Glutamatergic neuron (in vitro differentiated cells): ENCODE measurements around the gene LYST. TPM values are rescaled to one million over a fixed set of nuclear protein-coding genes. Genes with fewer than 3 reads are reported as not detected.

Experiments used
- DNase-seq: peaks from one replicate; pipeline ENCODE4 v3.0.0; 2022
- H3K27ac Mint-ChIP-seq: one replicate; pipeline ENCODE4 v1.8.0; 2020; ENCODE audit warnings: mild to moderate bottlenecking, mixed read lengths, inconsistent platforms; ENCODE audit not compliant: unreplicated experiment
- H3K27me3 Mint-ChIP-seq: one replicate; pipeline ENCODE4 v1.8.0; 2020; ENCODE audit warnings: mild to moderate bottlenecking, moderate library complexity, mixed read lengths, inconsistent platforms; ENCODE audit not compliant: unreplicated experiment
- H3K36me3 Mint-ChIP-seq: one replicate; pipeline ENCODE4 v1.8.0; 2020; ENCODE audit warnings: mild to moderate bottlenecking, mixed read lengths, inconsistent platforms; ENCODE audit not compliant: unreplicated experiment
- H3K4me1 Mint-ChIP-seq: one replicate; pipeline ENCODE4 v1.8.0; 2020; ENCODE audit warnings: mild to moderate bottlenecking, low read depth, mixed read lengths, inconsistent platforms; ENCODE audit not compliant: unreplicated experiment
- H3K4me3 Mint-ChIP-seq: one replicate; pipeline ENCODE4 v1.8.0; 2020; ENCODE audit warnings: mild to moderate bottlenecking, mixed read lengths, inconsistent platforms; ENCODE audit not compliant: unreplicated experiment
- H3K9me3 Mint-ChIP-seq: one replicate; pipeline ENCODE4 v1.8.0; 2020; ENCODE audit warnings: mild to moderate bottlenecking, moderate library complexity, mixed read lengths, inconsistent platforms; ENCODE audit not compliant: unreplicated experiment
- total RNA-seq: library from RNA; stranded (reverse); fragmentation: NEBNext Ultra II Directional; extraction: Animal tissue kit (Norgen Biotek cat#: 25700); gene quantifications from one replicate; pipeline ENCODE4 v1.2.1, GENCODE V29; 2021; ENCODE audit not compliant: unreplicated experiment
- TF ChIP-seq, protein P1 (sequence below): fragments of 200-600 bp; sonication (generic); IDR thresholded peaks from one replicate; pipeline ENCODE4 v1.5.0; 2021; ENCODE audit not compliant: partially characterized antibody, unreplicated experiment

The LYST gene
- total RNA-seq, 1 donor from 2014 or later = 33.6 TPM

DNA sequence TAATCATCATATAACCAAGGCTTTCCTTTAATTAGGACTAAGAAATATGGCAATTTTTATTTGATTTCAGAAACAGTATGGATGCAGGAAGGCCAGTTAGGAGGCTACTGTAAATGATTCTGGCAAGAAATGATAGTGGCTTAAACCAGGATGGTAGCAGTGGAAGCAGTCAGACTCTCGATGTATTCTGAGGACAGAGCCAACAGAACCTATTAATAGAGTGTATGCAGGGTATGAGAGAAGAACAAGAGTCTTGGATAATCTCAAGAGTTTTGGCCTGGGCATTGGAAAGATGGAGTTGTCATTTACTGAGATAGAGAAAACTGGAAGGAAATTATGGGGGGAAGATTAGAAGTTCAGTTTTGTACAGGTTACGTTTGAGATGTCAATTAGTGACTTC is 143.8 kb downstream of the LYST start:
- Mint-ChIP-seq H3K9me3 (no peaks in the 10 kb centered on the region), H3K27me3 (no peaks in the 10 kb centered on the region), H3K27ac (no peak overlapping the region), H3K4me3 (no peak overlapping the region), H3K4me1 (no peaks in the 10 kb centered on the region), H3K36me3 (peaks cover 5% of the 10 kb centered on the region)
- no peak for DNase-seq
- TF ChIP-seq, protein P1, sequence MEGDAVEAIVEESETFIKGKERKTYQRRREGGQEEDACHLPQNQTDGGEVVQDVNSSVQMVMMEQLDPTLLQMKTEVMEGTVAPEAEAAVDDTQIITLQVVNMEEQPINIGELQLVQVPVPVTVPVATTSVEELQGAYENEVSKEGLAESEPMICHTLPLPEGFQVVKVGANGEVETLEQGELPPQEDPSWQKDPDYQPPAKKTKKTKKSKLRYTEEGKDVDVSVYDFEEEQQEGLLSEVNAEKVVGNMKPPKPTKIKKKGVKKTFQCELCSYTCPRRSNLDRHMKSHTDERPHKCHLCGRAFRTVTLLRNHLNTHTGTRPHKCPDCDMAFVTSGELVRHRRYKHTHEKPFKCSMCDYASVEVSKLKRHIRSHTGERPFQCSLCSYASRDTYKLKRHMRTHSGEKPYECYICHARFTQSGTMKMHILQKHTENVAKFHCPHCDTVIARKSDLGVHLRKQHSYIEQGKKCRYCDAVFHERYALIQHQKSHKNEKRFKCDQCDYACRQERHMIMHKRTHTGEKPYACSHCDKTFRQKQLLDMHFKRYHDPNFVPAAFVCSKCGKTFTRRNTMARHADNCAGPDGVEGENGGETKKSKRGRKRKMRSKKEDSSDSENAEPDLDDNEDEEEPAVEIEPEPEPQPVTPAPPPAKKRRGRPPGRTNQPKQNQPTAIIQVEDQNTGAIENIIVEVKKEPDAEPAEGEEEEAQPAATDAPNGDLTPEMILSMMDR = no peak

DNA sequence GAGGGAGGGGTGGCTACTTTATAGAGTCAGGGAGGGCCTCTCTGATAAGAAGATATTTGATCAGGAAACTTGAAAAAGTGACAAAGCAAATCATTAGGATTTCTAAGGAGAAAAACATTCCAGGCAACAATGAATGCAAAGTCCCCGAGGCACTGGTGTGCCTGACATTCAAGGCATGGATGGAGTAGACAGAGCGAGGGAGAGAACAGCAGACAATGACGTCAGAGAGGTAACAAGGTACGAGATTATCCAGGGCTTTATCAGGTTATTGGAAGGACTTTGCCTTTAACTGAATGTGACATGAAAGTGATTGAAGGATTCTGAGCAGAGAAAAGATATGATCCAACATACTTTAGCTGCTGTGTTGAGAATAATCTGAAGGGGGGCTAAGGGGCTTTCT is 144.7 kb downstream of the LYST start:
- no peak for DNase-seq
- no peaks in the 10 kb centered on the region for H3K27me3 Mint-ChIP-seq
- H3K36me3 Mint-ChIP-seq = peaks cover 5% of the 10 kb centered on the region
- H3K9me3 Mint-ChIP-seq = no peaks in the 10 kb centered on the region
- TF ChIP-seq, protein P1 = no peak
- H3K27ac Mint-ChIP-seq = no peak overlapping the region
- no peak overlapping the region for H3K4me3 Mint-ChIP-seq
- H3K4me1 Mint-ChIP-seq = no peaks in the 10 kb centered on the region

DNA sequence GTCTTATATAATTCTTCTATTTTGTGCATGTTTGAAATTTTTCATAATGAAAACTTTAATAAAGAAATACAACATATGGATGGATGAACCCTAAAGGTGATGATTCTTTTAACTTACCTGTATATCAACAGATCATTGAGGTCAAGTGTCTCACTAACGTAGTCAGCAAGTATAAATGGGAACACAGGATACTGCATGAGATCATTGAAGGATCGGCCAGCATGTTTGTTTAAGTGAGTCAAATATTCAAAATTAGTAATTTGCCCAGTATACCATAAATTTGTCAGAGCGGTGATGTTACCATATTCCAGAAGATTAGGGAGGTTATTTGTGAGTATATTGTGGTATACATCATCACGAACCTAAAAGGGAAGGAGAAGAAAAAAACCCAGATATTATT is 146.2 kb downstream of the LYST start:
- TF ChIP-seq, protein P1 = no peak
- Mint-ChIP-seq H3K9me3 (no peaks in the 10 kb centered on the region), H3K36me3 (peaks cover 5% of the 10 kb centered on the region), H3K4me3 (no peak overlapping the region), H3K27me3 (no peaks in the 10 kb centered on the region), H3K27ac (no peak overlapping the region), H3K4me1 (no peaks in the 10 kb centered on the region)
- DNase-seq = no peak

DNA sequence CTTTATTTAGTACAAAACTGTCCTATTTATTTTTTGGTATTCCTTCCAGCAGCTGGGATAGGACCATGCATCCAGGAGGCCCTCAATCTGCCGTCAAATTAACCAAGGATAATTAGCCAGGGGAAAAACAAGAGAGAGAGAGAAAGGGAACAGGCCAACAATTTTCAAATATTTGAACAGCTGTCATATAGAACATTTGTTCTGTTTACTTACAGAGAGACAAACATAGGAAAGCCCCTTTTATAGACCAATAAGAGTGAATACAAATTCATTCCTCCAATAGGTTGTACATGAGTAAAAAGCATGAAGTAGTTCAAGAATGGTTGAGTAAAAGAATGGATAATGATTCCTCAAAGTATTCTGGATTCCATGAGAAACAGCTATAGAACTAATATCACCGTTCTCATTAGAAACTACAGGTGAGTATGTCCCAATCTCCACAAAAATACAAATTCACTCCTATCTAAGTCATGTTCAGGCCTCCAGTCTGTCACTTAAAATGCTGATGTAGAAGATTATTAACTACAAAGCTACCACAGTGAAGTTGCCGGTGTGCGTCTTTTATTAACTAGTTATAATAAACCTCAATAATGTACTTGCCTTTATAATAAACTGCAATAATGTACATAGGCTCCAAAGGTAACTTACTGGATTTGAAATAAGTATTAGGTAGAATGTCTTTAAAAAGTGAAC is 152.4 kb downstream of the LYST start:
- no peak overlapping the region for H3K4me3 Mint-ChIP-seq
- peaks cover 1% of the 10 kb centered on the region for H3K27me3 Mint-ChIP-seq
- TF ChIP-seq, protein P1 = no peak
- no peaks in the 10 kb centered on the region for H3K9me3 Mint-ChIP-seq
- no peak for DNase-seq
- peaks cover 2% of the 10 kb centered on the region for H3K36me3 Mint-ChIP-seq
- H3K4me1 Mint-ChIP-seq = peaks cover 1% of the 10 kb centered on the region
- H3K27ac Mint-ChIP-seq = no peak overlapping the region

DNA sequence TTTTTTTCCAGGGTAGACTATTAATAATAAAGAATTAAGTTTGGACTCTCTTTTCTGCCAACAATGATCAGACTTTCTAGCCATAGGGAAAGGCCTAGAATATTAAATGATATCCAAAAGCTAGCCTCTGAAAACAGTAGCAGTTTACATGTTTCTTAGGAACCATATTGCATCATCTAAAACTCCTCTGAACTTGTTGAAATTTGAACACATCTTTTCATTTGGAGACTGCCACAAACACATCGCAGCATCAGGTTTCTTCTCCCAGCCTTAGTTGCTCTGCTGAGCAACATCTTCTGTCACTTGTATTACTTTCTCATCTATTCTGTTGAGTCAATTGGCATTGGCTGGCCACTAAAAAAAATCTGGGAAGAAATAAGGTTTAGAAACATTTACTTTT is 153.9 kb downstream of the LYST start:
- peaks cover 2% of the 10 kb centered on the region for H3K27me3 Mint-ChIP-seq
- no peak overlapping the region for H3K27ac Mint-ChIP-seq
- peaks cover 9% of the 10 kb centered on the region for H3K4me1 Mint-ChIP-seq

More for the DNA sequence above, 153.9 kb downstream of the LYST start:
- DNase-seq = no peak
- no peak overlapping the region for H3K4me3 Mint-ChIP-seq
- peaks cover 2% of the 10 kb centered on the region for H3K9me3 Mint-ChIP-seq
- TF ChIP-seq, protein P1 = no peak
- no peaks in the 10 kb centered on the region for H3K36me3 Mint-ChIP-seq
